HS-27A (cell line): ENCODE measurements around the gene WNT9A.
"Not testable (repeated sequence)": the region's sequence is repeated elsewhere in the genome, so short reads cannot be mapped to it uniquely, and the experiment has no call there.

Experiments used
- DNase-seq: peaks from one replicate; pipeline ENCODE4 v3.0.0-alpha.2; 2012; ENCODE audit warnings: low read depth, missing footprints

Gene WNT9A

GRCh38 chr1:227886503-227886961 is 61.2 kb downstream of the WNT9A start:
- no peak for DNase-seq

- no peak for DNase-seq
Measured at GRCh38 chr1:227885648-227886502, 61.9 kb downstream of the WNT9A start.

DNA sequence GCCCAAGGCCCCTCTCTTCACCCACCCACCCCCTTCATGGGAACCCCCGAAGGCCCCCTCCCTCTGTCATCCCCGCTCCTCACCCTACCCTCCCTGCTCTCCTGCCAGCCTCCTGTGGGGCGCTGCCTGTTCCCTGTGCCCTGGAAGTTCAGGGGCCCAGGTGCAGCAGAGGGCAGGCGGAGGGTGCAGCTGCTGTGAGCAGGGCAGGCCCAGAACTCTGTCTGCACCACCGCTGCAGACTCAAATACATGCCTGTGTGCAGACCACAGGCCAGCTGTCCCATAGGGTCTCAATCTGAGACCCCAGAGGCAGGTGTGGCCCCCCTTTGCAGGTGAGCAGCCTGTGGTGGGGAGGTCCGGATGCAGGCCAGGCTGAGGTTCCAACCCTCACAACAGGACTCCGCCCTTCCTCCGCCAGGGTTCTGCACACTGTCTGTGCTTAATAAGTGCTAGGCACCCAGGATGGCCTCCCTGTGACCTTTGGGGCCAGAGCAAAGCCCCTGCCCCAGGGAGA is 62.5 kb downstream of the WNT9A start:
- DNase-seq: no peak

GRCh38 chr1:227884370-227885134 is 63.2 kb downstream of the WNT9A start:
- DNase-seq: no peak

DNA sequence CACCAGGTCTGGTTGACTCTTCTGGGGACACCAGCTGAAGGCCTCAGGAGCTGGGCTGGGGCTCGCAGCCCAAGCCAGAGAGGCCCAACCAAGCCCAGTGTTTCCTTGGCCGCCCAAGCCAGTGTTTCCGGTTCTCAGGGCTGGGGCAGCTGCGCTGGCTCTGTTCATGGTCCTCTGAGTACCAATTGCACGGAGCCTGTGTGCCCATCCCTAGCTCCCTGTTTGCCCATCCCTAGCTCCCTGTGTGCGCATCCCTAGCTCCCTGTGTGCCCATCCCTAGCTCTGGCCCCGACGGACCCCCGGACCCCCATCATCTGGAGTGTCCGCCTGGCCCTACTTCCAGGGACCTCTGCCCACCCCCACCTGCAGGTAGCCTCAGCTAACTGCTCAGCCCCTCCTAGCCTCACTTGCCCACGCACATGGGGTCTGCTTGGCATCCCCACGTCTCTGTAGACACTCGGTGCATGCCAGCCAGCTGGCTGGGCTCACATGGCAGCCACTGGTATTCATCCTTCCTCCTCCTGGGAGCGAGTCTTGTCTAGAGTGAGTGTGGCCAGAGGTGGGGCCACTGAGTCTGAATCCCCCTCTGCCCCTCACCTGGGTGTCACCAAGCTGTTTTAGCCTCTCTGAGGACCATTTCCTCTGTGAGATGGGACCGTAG is 64.0 kb downstream of the WNT9A start:
- DNase-seq: no peak

DNA sequence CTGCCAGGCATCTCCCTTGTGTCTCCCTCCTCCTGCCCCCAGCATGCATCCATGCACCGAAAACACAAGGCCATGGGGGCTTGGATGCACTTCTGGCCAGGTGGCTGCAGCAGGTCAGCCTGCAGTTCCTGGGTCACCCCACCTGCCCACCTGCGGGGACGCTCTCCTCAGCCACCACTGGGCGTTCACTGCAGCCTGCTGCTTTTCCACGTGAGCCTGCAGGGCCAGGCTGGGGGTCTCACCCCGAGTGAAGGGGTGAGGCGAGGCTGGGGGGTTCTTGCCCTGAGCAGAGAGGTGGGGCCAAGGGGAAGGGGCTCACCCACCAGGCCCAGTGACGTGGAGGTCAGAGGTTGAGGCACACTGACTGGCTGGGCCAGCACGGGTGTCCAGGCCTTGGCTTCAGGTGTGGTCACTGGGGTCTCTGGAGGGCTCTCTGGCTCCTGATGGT is 64.6 kb downstream of the WNT9A start:
- no peak for DNase-seq

DNA sequence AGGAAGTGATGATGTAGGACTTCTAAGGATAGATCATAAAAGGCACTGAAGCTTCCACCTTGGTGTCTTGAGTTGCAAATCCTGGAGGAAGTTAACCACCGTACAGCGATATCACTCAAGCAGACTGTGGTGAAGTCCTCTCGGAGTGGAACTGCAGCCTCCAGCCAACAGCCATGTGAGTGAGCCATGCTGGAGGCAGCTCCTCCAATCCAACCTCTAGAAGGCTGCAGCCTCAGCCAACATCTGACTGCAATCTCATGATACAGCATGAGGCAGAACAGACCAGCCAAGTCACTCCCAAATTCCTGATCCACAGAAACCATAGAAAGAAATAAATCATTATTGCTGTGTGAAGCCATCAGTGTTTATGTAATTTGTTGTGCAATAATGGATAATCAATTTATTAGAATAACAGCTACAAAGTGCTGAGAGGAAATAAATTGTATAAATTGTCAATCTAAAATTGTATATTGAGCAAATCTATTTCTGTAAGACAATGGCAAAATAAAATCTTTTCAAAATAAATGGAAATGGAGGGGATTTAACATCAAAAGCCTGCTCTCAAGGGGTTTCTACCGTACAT is 67.3 kb downstream of the WNT9A start:
- DNase-seq: no peak

- DNase-seq: not testable (repeated sequence)
Measured at GRCh38 chr1:227877810-227878209, 69.9 kb downstream of the WNT9A start.

- DNase-seq: not testable (repeated sequence)
Measured at GRCh38 chr1:227871892-227872291, 75.8 kb downstream of the WNT9A start.

DNA sequence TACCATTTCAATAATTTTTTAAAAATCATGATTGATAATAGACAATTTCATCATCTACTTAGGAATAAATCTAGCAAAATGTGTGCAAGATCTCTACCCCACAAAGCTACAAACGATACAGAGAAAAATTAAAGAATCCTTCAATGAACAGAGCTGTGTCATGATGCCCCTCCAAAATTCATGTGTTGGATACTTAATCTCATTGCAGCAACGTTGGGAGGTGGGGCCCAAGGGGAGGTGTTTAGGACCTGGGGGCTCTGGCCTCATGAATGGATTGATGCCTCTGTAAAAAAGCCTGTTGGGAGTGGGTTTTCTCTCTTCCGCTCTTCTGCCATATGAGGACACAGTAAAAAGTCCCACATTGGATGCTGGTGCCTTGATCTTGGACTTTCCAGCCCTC is 77.4 kb downstream of the WNT9A start:
- DNase-seq: no peak

DNA sequence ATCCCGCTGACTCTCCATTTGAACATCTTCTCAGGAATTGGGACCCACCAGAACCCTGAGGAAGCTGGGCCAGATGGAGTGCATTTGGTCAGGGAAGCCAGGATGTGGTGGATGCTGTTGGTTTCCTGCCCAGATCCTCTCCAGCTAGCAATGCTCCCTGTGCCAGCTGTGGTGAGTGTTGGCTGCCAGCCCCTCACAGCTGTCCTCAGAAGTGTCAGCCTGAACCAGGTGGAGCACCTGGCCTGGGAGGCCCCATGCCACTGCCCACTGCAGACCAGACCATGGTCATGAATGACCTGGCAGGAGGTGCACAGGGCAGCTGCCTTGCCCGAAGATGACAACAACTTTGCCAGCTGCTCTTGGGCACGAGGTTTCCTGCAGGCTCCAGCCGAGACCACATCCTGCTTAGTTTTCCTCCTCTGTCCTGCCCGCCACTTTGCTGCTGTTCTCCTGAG is 77.9 kb downstream of the WNT9A start:
- no peak for DNase-seq

DNA sequence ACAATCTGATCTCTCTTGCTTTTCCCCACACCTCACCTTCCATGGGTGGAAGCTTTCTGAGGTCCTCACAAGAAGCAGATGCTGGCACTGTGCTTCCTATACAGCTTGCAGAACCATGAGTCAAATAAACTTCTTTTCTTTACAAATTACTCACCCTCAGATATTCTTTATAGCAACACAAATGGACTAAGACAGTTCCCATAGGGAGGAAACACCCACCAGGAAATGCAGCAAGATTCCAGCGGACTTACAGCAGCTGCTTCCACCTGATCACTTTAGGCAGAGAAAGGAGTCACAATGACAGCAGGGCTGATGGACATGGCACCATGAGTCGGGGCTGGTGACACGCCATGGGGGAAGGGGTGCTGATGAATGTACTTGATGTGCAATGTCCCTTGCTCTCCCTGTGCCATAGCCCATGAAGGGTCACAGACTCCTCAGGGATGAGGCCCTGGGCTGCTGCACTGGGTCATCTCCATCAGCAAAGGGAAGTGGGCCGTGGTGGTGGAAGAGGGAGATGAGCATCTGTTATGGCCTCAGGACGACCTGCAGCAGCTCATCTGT is 78.4 kb downstream of the WNT9A start:
- no peak for DNase-seq
